K562 (cell line): ENCODE data around the gene DAPK1. TPM values are rescaled to one million over a fixed set of nuclear protein-coding genes. Genes with fewer than 3 reads are reported as not detected.

Experiments used
- CHCHD3 ChIP-seq: fragments of 250-450 bp; sonication (Bioruptor Pico); IDR thresholded peaks from 2 replicates; pipeline ENCODE4 v2.1.2; 2022; ENCODE audit warnings: mild to moderate bottlenecking
- CHD1 ChIP-seq: fragments of 200-600 bp; sonication (generic); IDR thresholded peaks from one replicate; pipeline ENCODE4 v1.6.1; 2012; ENCODE audit warnings: mild to moderate bottlenecking, moderate library complexity, low read length, inconsistent platforms
- E2F4 ChIP-seq: sonication (generic); formaldehyde crosslinking; IDR thresholded peaks from 2 replicates; pipeline ENCODE4 v1.8.0; 2022; ENCODE audit warnings: mild to moderate bottlenecking, low read depth, missing genetic modification reagents
- ELF2 ChIP-seq: fragments of 250-450 bp; sonication (Bioruptor Pico); IDR thresholded peaks from 2 replicates; pipeline ENCODE4 v1.5.0; 2021; ENCODE audit warnings: mild to moderate bottlenecking
- ETS2 ChIP-seq: IDR thresholded peaks from 2 replicates; pipeline ENCODE4 v1.6.1; 2016; ENCODE audit warnings: borderline replicate concordance, missing genetic modification characterization, mild to moderate bottlenecking, moderate library complexity, missing compliant biosample characterization; ENCODE audit not compliant: poor library complexity, severe bottlenecking
- GATA2 ChIP-seq: sonication (generic); formaldehyde crosslinking; IDR thresholded peaks from 2 replicates; pipeline ENCODE4 v1.4.0; 2020; ENCODE audit warnings: mild to moderate bottlenecking, missing genetic modification reagents
- KLF16 ChIP-seq: IDR thresholded peaks from 2 replicates; pipeline ENCODE4 v1.6.1; 2016; ENCODE audit warnings: antibody characterized with exemption
- NBN ChIP-seq: fragments of 450-650 bp; IDR thresholded peaks from 2 replicates; pipeline ENCODE4 v1.6.1; 2016; ENCODE audit warnings: low read depth, mild to moderate bottlenecking
- POLR2A ChIP-seq: fragments of 450-650 bp; conservative IDR thresholded peaks from 2 replicates; pipeline ENCODE4 v1.6.1; 2016
- PURB ChIP-seq: sonication (generic); formaldehyde crosslinking; IDR thresholded peaks from 2 replicates; pipeline ENCODE4 v1.9.0; 2021; ENCODE audit warnings: low read depth, mild to moderate bottlenecking, missing genetic modification reagents
- ZBTB34 ChIP-seq: fragments of 250-450 bp; sonication (Bioruptor Pico); IDR thresholded peaks from 2 replicates; pipeline ENCODE4 v1.8.0; 2021; ENCODE audit warnings: mild to moderate bottlenecking, moderate library complexity
- polyA plus RNA-seq, 8 experiments: library from polyadenylated mRNA; depleted of rRNA in 4 of 8; stranded (reverse) in 5 of 8; unstranded in 3 of 8; fragments of >200 nt; fragmentation: Nextera tagmentation in 2 of 8; fragmentation: Illumina TruSeq in 1 of 8; extraction: Ambion mirVana in 2 of 8; extraction: Trizol in 1 of 8; gene quantifications; 2 replicates each; pipeline versions ENCODE4 v1.2.1 to v1.2.3, GENCODE V29; 2011 to 2014; ENCODE audit warnings: inconsistent platforms in 1 of 8, missing spikeins in 1 of 8
- total RNA-seq, 7 experiments: library from RNA; depleted of rRNA in 6 of 7; stranded (reverse); fragments of >200 nt in 6 of 7; fragmentation: Illumina TruSeq in 2 of 7; extraction: Trizol in 2 of 7; gene quantifications; 2 replicates each; pipeline versions ENCODE4 v1.2.1 to v1.2.3, GENCODE V29; 2011 to 2021; ENCODE audit warnings: low replicate concordance in 1 of 7

DAPK1 gene
- total and polyA plus RNA-seq, 9 of the 15 experiments (the other 6 are each of a cell fraction or from before 2014, with no cell fraction given), result 1.7 to 26.4 (median 15.8) TPM

GRCh38 chr9:87674565-87675299, 177.1 kb downstream of the DAPK1 start (continued):
- peak; percentile 79 for TF ChIP-seq GATA2 (CRISPR knock-in tag)
- TF ChIP-seq E2F4 (CRISPR knock-in tag), result no peak
- no peak for TF ChIP-seq CHD1
- no peak for TF ChIP-seq CHCHD3 (CRISPR knock-in tag)
- 0 out of 2 replicates have a peak, but pooled peaks have one; percentile 36 for TF ChIP-seq NBN
- TF ChIP-seq KLF16, result peak; percentile 63; the same call in 1 of the 2 replicates
- no peak for TF ChIP-seq POLR2A
- no peak for TF ChIP-seq ELF2 (CRISPR knock-in tag)
- TF ChIP-seq ETS2 (tag), result no peak
- no peak for TF ChIP-seq ZBTB34
- TF ChIP-seq PURB (CRISPR knock-in tag), result no peak
